Measurements from ENCODE around the gene SERPINA1. TPM values are rescaled to one million over a fixed set of nuclear protein-coding genes. Genes with fewer than 3 reads are reported as not detected.

The SERPINA1 gene
- total and polyA plus RNA-seq, 2 donors from 2014 or later: 1,861 to 2,184 TPM

DNA sequence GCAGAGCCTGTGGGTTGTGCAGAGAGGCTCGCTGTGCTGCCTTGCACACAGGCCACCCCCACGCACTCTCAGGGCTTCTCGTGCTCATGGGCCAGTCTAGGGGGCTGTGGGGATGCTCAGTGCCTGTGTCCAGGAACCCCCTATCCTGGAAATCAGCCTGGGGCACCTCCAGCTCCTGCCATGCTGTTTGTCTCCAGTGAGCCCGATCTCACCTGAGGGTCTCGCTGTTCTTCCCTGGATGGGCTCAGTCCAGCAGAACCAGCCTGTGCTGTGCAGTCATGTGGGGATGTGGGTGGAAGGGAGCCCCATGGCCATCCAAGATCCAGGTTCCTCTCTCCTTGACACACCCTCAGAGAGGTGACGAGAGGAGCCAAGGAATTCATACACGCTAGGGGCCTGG, 26.7 kb downstream of the SERPINA1 start:
- intact Hi-C loops (cut with DNase I): no loop called here
- no peaks in the 10 kb centered on the region for H3K9me3 ChIP-seq (ENCODE audit: control insufficient read depth in 2 of 3, insufficient read depth in 1 of 3, low read length in 3 of 3)
- no peak overlapping the region for H3K27ac ChIP-seq (ENCODE audit: low read depth in 2 of 2, low read length in 2 of 2)
- no peaks in the 10 kb centered on the region for H3K4me1 ChIP-seq (ENCODE audit: control insufficient read depth in 2 of 3, insufficient read depth in 2 of 3, low read depth in 1 of 3, low read length in 3 of 3)
- FAIRE-seq (no peak), DNase-seq (no peak)
- TF ChIP-seq, protein P1, sequence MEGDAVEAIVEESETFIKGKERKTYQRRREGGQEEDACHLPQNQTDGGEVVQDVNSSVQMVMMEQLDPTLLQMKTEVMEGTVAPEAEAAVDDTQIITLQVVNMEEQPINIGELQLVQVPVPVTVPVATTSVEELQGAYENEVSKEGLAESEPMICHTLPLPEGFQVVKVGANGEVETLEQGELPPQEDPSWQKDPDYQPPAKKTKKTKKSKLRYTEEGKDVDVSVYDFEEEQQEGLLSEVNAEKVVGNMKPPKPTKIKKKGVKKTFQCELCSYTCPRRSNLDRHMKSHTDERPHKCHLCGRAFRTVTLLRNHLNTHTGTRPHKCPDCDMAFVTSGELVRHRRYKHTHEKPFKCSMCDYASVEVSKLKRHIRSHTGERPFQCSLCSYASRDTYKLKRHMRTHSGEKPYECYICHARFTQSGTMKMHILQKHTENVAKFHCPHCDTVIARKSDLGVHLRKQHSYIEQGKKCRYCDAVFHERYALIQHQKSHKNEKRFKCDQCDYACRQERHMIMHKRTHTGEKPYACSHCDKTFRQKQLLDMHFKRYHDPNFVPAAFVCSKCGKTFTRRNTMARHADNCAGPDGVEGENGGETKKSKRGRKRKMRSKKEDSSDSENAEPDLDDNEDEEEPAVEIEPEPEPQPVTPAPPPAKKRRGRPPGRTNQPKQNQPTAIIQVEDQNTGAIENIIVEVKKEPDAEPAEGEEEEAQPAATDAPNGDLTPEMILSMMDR (IDR thresholded peaks at IDR 0.05; ENCODE audit: borderline replicate concordance, extremely low read depth, insufficient read depth): no peak
- no peaks in the 10 kb centered on the region for H3K27me3 ChIP-seq (ENCODE audit: control insufficient read depth, insufficient read depth, low read length)
- H3K36me3 ChIP-seq (ENCODE audit: control insufficient read depth in 2 of 3, insufficient read depth in 3 of 3, low read length in 3 of 3): no peaks in the 10 kb centered on the region
- no peak overlapping the region for H3K9ac ChIP-seq (ENCODE audit: low read length in 3 of 3)
- H3K4me3 ChIP-seq (ENCODE audit: low read length in 3 of 3): no peak overlapping the region

DNA sequence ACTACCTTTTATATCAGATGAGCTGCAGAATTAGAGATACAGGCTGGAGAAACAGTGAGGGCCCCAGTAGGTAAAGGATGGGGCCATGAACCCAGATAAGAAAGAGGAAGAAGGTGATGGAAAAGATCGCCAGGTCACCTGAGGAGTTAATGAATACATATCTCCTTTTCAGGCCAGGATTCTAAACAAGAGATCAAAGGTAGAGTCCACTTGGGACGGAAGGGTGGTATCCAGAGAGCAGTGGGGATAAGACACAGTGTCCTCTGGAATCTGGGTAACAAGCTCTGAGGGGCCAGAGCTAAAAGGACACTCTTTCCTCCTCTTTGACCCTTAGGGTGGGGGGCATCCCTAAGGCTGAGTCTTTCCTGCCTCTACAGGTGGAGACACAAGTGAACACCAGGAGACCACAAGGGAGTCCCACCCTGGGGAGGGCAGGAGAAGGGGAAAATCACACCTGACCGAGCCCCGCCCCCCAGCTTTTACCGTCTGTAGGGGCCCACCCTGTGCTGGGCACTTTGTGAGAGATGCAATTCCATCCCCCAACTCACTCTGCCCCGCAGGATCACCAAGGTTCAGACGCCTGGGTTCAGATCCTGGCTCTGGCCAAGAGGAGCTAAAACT, 27.3 kb downstream of the SERPINA1 start:
- Histone ChIP-seq H3K4me3 (ENCODE audit: low read length in 3 of 3) (no peak overlapping the region), H3K27ac (ENCODE audit: low read depth in 2 of 2, low read length in 2 of 2) (no peak overlapping the region), H3K9me3 (ENCODE audit: control insufficient read depth in 2 of 3, insufficient read depth in 1 of 3, low read length in 3 of 3) (no peaks in the 10 kb centered on the region), H3K36me3 (ENCODE audit: control insufficient read depth in 2 of 3, insufficient read depth in 3 of 3, low read length in 3 of 3) (no peaks in the 10 kb centered on the region), H3K9ac (ENCODE audit: low read length in 3 of 3) (no peak overlapping the region), H3K4me1 (ENCODE audit: control insufficient read depth in 2 of 3, insufficient read depth in 2 of 3, low read depth in 1 of 3, low read length in 3 of 3) (no peaks in the 10 kb centered on the region), H3K27me3 (ENCODE audit: control insufficient read depth, insufficient read depth, low read length) (no peaks in the 10 kb centered on the region)
- no peak for FAIRE-seq
- intact Hi-C loops (cut with DNase I): no loop called here
- DNase-seq: no peak
- TF ChIP-seq, protein P1 (IDR thresholded peaks at IDR 0.05; ENCODE audit: borderline replicate concordance, extremely low read depth, insufficient read depth): no peak

DNA sequence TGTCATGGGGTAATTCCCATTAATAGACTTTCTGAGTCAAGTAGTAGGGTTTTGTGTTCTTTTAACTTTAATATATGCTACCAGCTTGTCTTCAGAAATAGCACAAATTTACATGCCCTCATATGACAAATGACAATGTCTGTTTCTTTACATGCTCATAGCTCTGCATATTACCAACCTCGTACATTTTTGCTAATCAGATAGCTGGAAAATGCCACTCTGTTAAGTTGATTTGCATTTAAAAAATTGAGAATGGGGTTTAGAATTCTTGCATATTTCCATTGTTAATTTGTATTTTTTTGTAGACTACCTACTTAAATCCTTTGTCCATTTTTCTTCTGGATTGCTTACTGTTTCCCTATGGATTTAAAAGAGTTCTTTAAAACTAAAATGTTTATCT, 31.2 kb downstream of the SERPINA1 start:
- Histone ChIP-seq H3K4me1 (ENCODE audit: control insufficient read depth in 2 of 3, insufficient read depth in 2 of 3, low read depth in 1 of 3, low read length in 3 of 3) (no peaks in the 10 kb centered on the region), H3K27ac (ENCODE audit: low read depth in 2 of 2, low read length in 2 of 2) (no peak overlapping the region), H3K9me3 (ENCODE audit: control insufficient read depth in 2 of 3, insufficient read depth in 1 of 3, low read length in 3 of 3) (no peaks in the 10 kb centered on the region), H3K9ac (ENCODE audit: low read length in 3 of 3) (no peak overlapping the region), H3K36me3 (ENCODE audit: control insufficient read depth in 2 of 3, insufficient read depth in 3 of 3, low read length in 3 of 3) (no peaks in the 10 kb centered on the region), H3K27me3 (ENCODE audit: control insufficient read depth, insufficient read depth, low read length) (no peaks in the 10 kb centered on the region), H3K4me3 (ENCODE audit: low read length in 3 of 3) (no peak overlapping the region)
- FAIRE-seq (no peak), DNase-seq (no peak)
- TF ChIP-seq, protein P1 (IDR thresholded peaks at IDR 0.05; ENCODE audit: borderline replicate concordance, extremely low read depth, insufficient read depth): no peak
- intact Hi-C loops (cut with DNase I): no loop called here
